ENCODE results near the gene CHGA.

Gene CHGA

DNA sequence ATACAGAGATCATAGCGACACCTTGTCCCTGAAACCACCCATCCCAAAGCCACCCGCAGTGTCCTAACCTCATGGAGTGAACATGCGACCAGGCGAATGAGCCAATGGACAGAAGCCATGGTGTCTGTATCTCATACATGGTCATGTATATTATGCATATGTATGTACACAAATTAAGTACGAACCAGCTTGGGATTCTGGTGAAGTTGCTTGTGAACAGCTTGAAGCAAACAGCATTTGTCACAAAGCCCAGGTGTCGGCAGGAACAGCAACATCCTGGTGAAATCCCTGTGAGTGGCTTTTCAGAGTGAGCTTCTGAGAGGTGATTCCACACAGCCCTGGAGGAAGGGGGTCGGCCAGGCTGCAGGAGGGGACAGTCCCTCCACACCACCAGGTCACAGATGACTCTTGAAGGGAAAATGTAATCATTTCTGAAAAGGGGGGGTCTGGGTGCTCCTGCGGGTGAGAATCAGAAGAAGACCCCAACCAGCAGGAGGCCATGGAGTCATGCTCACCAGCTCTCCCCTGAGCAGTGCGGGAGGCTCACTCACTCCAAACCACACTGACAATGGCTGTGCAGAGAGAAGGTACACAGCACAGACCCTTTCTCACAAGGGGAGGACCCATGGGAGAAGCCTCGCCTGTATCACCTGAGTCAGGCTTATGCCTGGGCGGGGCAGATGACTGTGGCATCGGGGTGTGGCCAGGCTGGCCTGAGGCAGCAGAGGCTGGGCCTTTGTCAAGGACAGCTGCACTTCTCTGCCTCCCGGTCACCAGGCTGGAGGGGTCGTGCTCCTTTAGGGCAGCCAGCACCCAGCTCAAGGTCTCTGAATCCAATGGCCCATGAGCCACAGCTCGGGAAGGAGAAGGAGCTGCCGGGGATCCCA lies 14.3 kb downstream of the CHGA start:
- Histone ChIP-seq H3K27ac (ENCODE audit: low read depth, low read length) (no peak overlapping the region), H3K4me3 (ENCODE audit: low read depth in 1 of 5, low read length in 5 of 5) (no peak overlapping the region), H3K27me3 (ENCODE audit: control insufficient read depth in 5 of 5, insufficient read depth in 4 of 5, low read length in 5 of 5) (no peaks in the 10 kb centered on the region), H3K4me1 (ENCODE audit: control insufficient read depth in 5 of 5, insufficient read depth in 5 of 5, low read length in 5 of 5) (peaks cover 0 to 5% (median 0%) of the 10 kb centered on the region in 5 donors), H3K9me3 (ENCODE audit: control insufficient read depth in 5 of 5, low read length in 5 of 5) (no peaks in the 10 kb centered on the region), H3K9ac (ENCODE audit: low read length in 5 of 5) (no peak overlapping the region), H3K36me3 (ENCODE audit: control insufficient read depth in 5 of 5, insufficient read depth in 5 of 5, low read length in 5 of 5) (peaks cover 0 to 56% (median 41%) of the 10 kb centered on the region in 5 donors)

- Histone ChIP-seq H3K4me1 (ENCODE audit: control insufficient read depth in 5 of 5, insufficient read depth in 5 of 5, low read length in 5 of 5) (peaks cover 0 to 5% (median 0%) of the 10 kb centered on the region in 5 donors), H3K9ac (ENCODE audit: low read length in 5 of 5) (no peak overlapping the region), H3K27me3 (ENCODE audit: control insufficient read depth in 5 of 5, insufficient read depth in 4 of 5, low read length in 5 of 5) (no peaks in the 10 kb centered on the region), H3K4me3 (ENCODE audit: low read depth in 1 of 5, low read length in 5 of 5) (no peak overlapping the region), H3K27ac (ENCODE audit: low read depth, low read length) (no peak overlapping the region), H3K36me3 (ENCODE audit: control insufficient read depth in 5 of 5, insufficient read depth in 5 of 5, low read length in 5 of 5) (peaks cover 0 to 66% (median 51%) of the 10 kb centered on the region in 5 donors), H3K9me3 (ENCODE audit: control insufficient read depth in 5 of 5, low read length in 5 of 5) (no peaks in the 10 kb centered on the region)
Observed at GRCh38 chr14:92938235-92938875, 15.4 kb downstream of the CHGA start.

DNA sequence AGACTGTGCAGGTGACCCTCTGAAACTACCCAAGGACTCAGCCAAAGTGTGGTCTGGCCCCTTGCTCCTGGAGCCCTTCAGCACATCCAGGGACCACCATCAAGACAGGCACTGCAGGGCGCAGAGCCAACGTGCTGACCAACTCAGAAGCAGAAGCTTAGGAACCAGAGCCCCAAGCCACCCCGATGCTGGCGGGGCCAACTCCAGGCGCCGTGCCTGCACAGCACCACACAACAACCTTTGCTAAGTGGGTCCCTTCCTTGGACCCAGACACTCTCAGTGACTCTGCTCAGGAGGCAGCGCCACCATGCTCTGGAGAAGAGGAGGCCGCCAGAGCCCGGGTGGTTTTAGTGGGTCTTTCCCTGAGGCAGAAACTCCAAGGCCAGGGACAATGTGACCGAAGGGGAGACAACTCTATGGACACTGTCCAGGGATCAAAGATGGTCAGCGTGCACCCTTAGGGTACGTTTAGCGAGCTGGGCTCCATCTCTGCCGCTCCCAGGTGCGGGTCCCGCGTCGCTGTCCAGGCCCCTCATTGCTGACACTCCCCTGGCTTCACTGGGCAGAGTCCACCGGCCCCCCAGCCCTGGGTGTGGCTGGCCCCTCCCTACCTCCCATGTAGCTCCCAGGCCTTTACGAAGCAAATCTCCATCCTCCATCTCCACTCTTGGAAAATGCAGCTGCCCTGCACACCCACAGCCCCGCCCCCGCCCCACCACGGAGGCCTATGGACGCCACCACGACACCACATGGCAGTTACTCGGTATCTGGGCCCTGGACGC lies 16.1 kb downstream of the CHGA start:
- Histone ChIP-seq H3K27me3 (ENCODE audit: control insufficient read depth in 5 of 5, insufficient read depth in 4 of 5, low read length in 5 of 5) (no peaks in the 10 kb centered on the region), H3K4me1 (ENCODE audit: control insufficient read depth in 5 of 5, insufficient read depth in 5 of 5, low read length in 5 of 5) (peaks cover 0 to 5% (median 0%) of the 10 kb centered on the region in 5 donors), H3K27ac (ENCODE audit: low read depth, low read length) (no peak overlapping the region), H3K4me3 (ENCODE audit: low read depth in 1 of 5, low read length in 5 of 5) (no peak overlapping the region), H3K36me3 (ENCODE audit: control insufficient read depth in 5 of 5, insufficient read depth in 5 of 5, low read length in 5 of 5) (peaks cover 0 to 73% (median 58%) of the 10 kb centered on the region in 5 donors), H3K9me3 (ENCODE audit: control insufficient read depth in 5 of 5, low read length in 5 of 5) (no peaks in the 10 kb centered on the region), H3K9ac (ENCODE audit: low read length in 5 of 5) (no peak overlapping the region)

DNA sequence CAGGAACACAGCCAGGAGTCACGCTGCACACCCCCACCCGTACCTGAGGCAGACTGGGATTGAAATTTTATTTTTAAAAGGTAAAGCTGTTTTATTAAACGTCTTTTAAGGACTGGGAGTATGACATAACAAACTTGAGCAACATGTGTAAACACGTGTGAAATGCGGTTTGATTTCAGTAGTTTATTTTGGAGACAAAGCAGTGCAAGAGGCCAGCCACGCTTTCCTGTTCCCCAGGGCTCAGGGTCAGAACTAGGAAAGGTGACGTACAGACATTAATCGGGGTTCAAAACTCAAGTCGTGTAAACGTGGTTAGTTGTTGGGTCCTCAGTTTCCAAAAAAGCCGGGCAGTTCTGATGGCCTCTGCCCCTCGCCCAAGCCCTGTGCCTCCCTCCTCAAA lies 16.7 kb downstream of the CHGA start:
- H3K9me3 ChIP-seq (ENCODE audit: control insufficient read depth in 5 of 5, low read length in 5 of 5): no peaks in the 10 kb centered on the region
- H3K9ac ChIP-seq (ENCODE audit: low read length in 5 of 5): no peak overlapping the region
- H3K4me1 ChIP-seq (ENCODE audit: control insufficient read depth in 5 of 5, insufficient read depth in 5 of 5, low read length in 5 of 5): peaks cover 0 to 5% (median 0%) of the 10 kb centered on the region in 5 donors
- no peaks in the 10 kb centered on the region for H3K27me3 ChIP-seq (ENCODE audit: control insufficient read depth in 5 of 5, insufficient read depth in 4 of 5, low read length in 5 of 5)
- no peak overlapping the region for H3K4me3 ChIP-seq (ENCODE audit: low read depth in 1 of 5, low read length in 5 of 5)
- H3K27ac ChIP-seq (ENCODE audit: low read depth, low read length): no peak overlapping the region
- H3K36me3 ChIP-seq (ENCODE audit: control insufficient read depth in 5 of 5, insufficient read depth in 5 of 5, low read length in 5 of 5): peaks cover 0 to 80% (median 61%) of the 10 kb centered on the region in 5 donors

DNA sequence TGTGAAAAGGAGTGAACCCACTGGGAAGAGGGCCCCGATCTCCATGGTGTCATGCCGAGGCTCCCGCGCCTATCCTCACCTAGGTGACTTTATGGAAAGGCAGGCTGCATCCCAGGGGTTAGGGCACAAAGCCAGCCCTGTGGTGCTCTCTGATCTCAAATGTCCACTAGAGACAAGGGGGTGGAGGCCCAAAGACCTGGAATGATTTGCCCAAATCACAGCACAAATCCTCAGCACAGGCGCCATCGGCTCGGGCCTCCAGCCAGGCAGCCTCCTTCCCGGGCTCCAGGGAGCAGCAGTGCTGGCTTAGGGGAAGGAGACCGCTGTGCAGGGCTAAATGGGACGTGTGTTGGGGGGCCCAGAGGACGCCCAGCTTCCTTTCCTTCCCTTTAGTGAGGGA lies 17.6 kb downstream of the CHGA start:
- Histone ChIP-seq H3K27ac (ENCODE audit: low read depth, low read length) (no peak overlapping the region), H3K9me3 (ENCODE audit: control insufficient read depth in 5 of 5, low read length in 5 of 5) (no peaks in the 10 kb centered on the region), H3K4me3 (ENCODE audit: low read depth in 1 of 5, low read length in 5 of 5) (no peak overlapping the region), H3K4me1 (ENCODE audit: control insufficient read depth in 5 of 5, insufficient read depth in 5 of 5, low read length in 5 of 5) (peaks cover 0 to 5% (median 0%) of the 10 kb centered on the region in 5 donors), H3K27me3 (ENCODE audit: control insufficient read depth in 5 of 5, insufficient read depth in 4 of 5, low read length in 5 of 5) (no peaks in the 10 kb centered on the region), H3K9ac (ENCODE audit: low read length in 5 of 5) (no peak overlapping the region), H3K36me3 (ENCODE audit: control insufficient read depth in 5 of 5, insufficient read depth in 5 of 5, low read length in 5 of 5) (peaks cover 0 to 85% (median 70%) of the 10 kb centered on the region in 5 donors)

DNA sequence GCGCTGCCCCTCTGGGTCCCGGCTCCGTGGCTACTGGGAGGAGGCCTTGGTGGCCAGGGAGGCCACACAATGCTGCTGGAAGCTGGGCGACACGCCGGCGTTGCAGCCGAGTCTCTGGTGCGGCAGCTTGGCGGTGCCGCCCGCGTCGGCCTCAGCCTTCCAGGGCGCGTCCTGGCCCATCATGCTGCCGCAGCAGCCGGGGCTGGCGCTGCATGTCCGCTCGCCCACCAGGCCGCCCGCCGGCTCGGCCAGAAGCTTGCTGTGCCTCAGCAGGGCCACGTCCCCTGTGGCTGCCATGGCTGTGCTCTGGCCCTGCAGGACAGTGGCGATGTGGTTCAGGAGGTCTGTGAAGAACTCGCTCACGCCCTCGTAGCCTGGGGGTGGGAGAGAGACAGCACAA lies 18.6 kb downstream of the CHGA start:
- peaks cover 0 to 85% (median 72%) of the 10 kb centered on the region in 5 donors for H3K36me3 ChIP-seq (ENCODE audit: control insufficient read depth in 5 of 5, insufficient read depth in 5 of 5, low read length in 5 of 5)

DNA sequence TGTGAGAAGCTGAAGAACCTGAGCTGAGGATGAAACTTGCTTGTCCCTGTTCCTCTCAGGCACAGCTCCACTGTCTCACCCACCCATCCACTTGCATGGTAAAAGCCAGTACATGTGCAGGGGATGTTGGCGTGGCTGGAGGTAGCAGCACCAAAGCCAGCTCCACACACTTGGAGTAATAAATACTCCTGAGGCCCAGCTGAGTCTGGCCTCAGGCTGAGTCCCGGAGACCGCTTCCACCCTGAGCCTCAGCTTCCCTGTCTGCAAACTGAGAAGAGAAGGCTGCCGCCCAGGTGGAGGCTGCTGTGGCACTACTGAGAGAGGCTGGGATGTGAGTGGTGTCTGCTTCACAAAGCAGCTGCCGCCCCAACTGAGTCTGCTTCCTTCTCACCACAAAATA lies 19.2 kb downstream of the CHGA start:
- Histone ChIP-seq H3K4me1 (ENCODE audit: control insufficient read depth in 5 of 5, insufficient read depth in 5 of 5, low read length in 5 of 5) (peaks cover 0 to 11% (median 6%) of the 10 kb centered on the region in 5 donors), H3K4me3 (ENCODE audit: low read depth in 1 of 5, low read length in 5 of 5) (no peak overlapping the region), H3K27ac (ENCODE audit: low read depth, low read length) (no peak overlapping the region), H3K36me3 (ENCODE audit: control insufficient read depth in 5 of 5, insufficient read depth in 5 of 5, low read length in 5 of 5) (peaks cover 0 to 81% (median 68%) of the 10 kb centered on the region in 5 donors), H3K9ac (ENCODE audit: low read length in 5 of 5) (no peak overlapping the region), H3K27me3 (ENCODE audit: control insufficient read depth in 5 of 5, insufficient read depth in 4 of 5, low read length in 5 of 5) (no peaks in the 10 kb centered on the region), H3K9me3 (ENCODE audit: control insufficient read depth in 5 of 5, low read length in 5 of 5) (no peaks in the 10 kb centered on the region)

More for the DNA sequence above, 18.6 kb downstream of the CHGA start:
- no peak overlapping the region for H3K4me3 ChIP-seq (ENCODE audit: low read depth in 1 of 5, low read length in 5 of 5)
- H3K27me3 ChIP-seq (ENCODE audit: control insufficient read depth in 5 of 5, insufficient read depth in 4 of 5, low read length in 5 of 5): no peaks in the 10 kb centered on the region
- H3K27ac ChIP-seq (ENCODE audit: low read depth, low read length): no peak overlapping the region
- peaks cover 0 to 7% (median 6%) of the 10 kb centered on the region in 5 donors for H3K4me1 ChIP-seq (ENCODE audit: control insufficient read depth in 5 of 5, insufficient read depth in 5 of 5, low read length in 5 of 5)
- no peak overlapping the region for H3K9ac ChIP-seq (ENCODE audit: low read length in 5 of 5)
- no peaks in the 10 kb centered on the region for H3K9me3 ChIP-seq (ENCODE audit: control insufficient read depth in 5 of 5, low read length in 5 of 5)

GRCh38 chr14:92942576-92942975 lies 19.6 kb downstream of the CHGA start:
- H3K4me1 ChIP-seq (ENCODE audit: control insufficient read depth in 5 of 5, insufficient read depth in 5 of 5, low read length in 5 of 5): peaks cover 0 to 11% (median 6%) of the 10 kb centered on the region in 5 donors
- H3K27ac ChIP-seq (ENCODE audit: low read depth, low read length): no peak overlapping the region
- no peak overlapping the region for H3K9ac ChIP-seq (ENCODE audit: low read length in 5 of 5)
- H3K4me3 ChIP-seq (ENCODE audit: low read depth in 1 of 5, low read length in 5 of 5): no peak overlapping the region
- H3K9me3 ChIP-seq (ENCODE audit: control insufficient read depth in 5 of 5, low read length in 5 of 5): no peaks in the 10 kb centered on the region
- H3K27me3 ChIP-seq (ENCODE audit: control insufficient read depth in 5 of 5, insufficient read depth in 4 of 5, low read length in 5 of 5): no peaks in the 10 kb centered on the region
- H3K36me3 ChIP-seq (ENCODE audit: control insufficient read depth in 5 of 5, insufficient read depth in 5 of 5, low read length in 5 of 5): peaks cover 0 to 77% (median 70%) of the 10 kb centered on the region in 5 donors

- Histone ChIP-seq H3K27ac (ENCODE audit: low read depth, low read length) (no peak overlapping the region), H3K36me3 (ENCODE audit: control insufficient read depth in 5 of 5, insufficient read depth in 5 of 5, low read length in 5 of 5) (peaks cover 0 to 78% (median 76%) of the 10 kb centered on the region in 5 donors)
Observed at GRCh38 chr14:92942976-92943710, 20.2 kb downstream of the CHGA start.

More at GRCh38 chr14:92942976-92943710, 20.2 kb downstream of the CHGA start:
- H3K4me1 ChIP-seq (ENCODE audit: control insufficient read depth in 5 of 5, insufficient read depth in 5 of 5, low read length in 5 of 5): peaks cover 0 to 11% (median 6%) of the 10 kb centered on the region in 5 donors
- no peaks in the 10 kb centered on the region for H3K9me3 ChIP-seq (ENCODE audit: control insufficient read depth in 5 of 5, low read length in 5 of 5)
- H3K4me3 ChIP-seq (ENCODE audit: low read depth in 1 of 5, low read length in 5 of 5): no peak overlapping the region
- H3K9ac ChIP-seq (ENCODE audit: low read length in 5 of 5): no peak overlapping the region
- no peaks in the 10 kb centered on the region for H3K27me3 ChIP-seq (ENCODE audit: control insufficient read depth in 5 of 5, insufficient read depth in 4 of 5, low read length in 5 of 5)
